Transverse colon (tissue), 4 donors: ENCODE measurements around the gene RBM19. TPM values are rescaled to one million over a fixed set of nuclear protein-coding genes. Genes with fewer than 3 reads are reported as not detected.

ENCODE experiments used
- DNase-seq: peaks from one replicate; pipeline ENCODE4 v3.0.0-alpha.2; 2019
- H3K27ac ChIP-seq, 4 donors: fragments of 200-600 bp; sonication (generic); 2 replicates each; pipeline ENCODE4 v1.5.1; 2016 to 2018; ENCODE audit warnings: inconsistent platforms in 4 of 4
- H3K27me3 ChIP-seq: fragments of 200-600 bp; sonication (generic); 2 replicates; pipeline ENCODE4 v1.5.1; 2017; ENCODE audit warnings: inconsistent platforms
- H3K36me3 ChIP-seq, 4 donors: fragments of 200-600 bp; sonication (generic); 2 replicates each; pipeline ENCODE4 v1.5.1; 2017 to 2019; ENCODE audit warnings: inconsistent platforms in 4 of 4
- H3K4me1 ChIP-seq, 4 donors: fragments of 200-600 bp; sonication (generic); 2 replicates each; pipeline ENCODE4 v1.5.1; 2017 to 2020; ENCODE audit warnings: inconsistent platforms in 4 of 4
- H3K4me3 ChIP-seq, 4 donors: fragments of 200-600 bp; sonication (generic); 1 replicate in 1 of 4; 2 replicates in 3 of 4; pipeline versions ENCODE4 v1.5.1 to v1.6.1; 2017 to 2019; ENCODE audit warnings: inconsistent platforms in 4 of 4
- H3K9me3 ChIP-seq, 2 donors: fragments of 200-600 bp; sonication (generic); 2 replicates each; pipeline ENCODE4 v1.5.1; 2017 to 2019; ENCODE audit warnings: inconsistent platforms in 2 of 2
- EP300 ChIP-seq: sonication (generic); formaldehyde crosslinking; IDR thresholded peaks from one replicate; pipeline ENCODE4 v1.6.1; 2017; ENCODE audit warnings: antibody characterized with exemption, low read depth
- POLR2A ChIP-seq: fragments of 450-650 bp; IDR thresholded peaks from one replicate; pipeline ENCODE4 v1.6.1; 2016; ENCODE audit warnings: antibody characterized with exemption, mild to moderate bottlenecking, moderate library complexity
- POLR2AphosphoS5 ChIP-seq, 3 donors: sonication (generic); formaldehyde crosslinking; IDR thresholded peaks; one replicate each; pipeline ENCODE4 v1.6.1; 2016; ENCODE audit warnings: antibody characterized with exemption in 3 of 3
- WGBS, 2 donors: methylation state at CpG; one replicate each; pipeline ENCODE4 v1.1.5; 2018; ENCODE audit warnings: low coverage in 1 of 2; 5-methylcytosine and 5-hydroxymethylcytosine counted together
- in situ Hi-C, 4 donors: fragments of 200-750 bp; cut with MboI; loops; one replicate each; pipeline versions ENCODE4 v1.15.0 to v1.15.1; 2017; ENCODE audit warnings: low sequenced_read_pairs in 3 of 4, low pct_ligation_motif_present in 1 of 4, low pct_unique_long_range_greater_than_20kb in 1 of 4
- intact Hi-C: fragments of 100-400 bp; cut with DNase I; formaldehyde crosslinking; loops from one replicate; pipeline ENCODE4 v1.15.1; 2023; ENCODE audit warnings: low total_unique reads
- total RNA-seq, 4 donors: library from RNA; depleted of rRNA; stranded (reverse); fragments of >200 nt; gene quantifications; one replicate each; pipeline ENCODE4 v1.1.0, GENCODE V29; 2016
- TF ChIP-seq, protein P1 (sequence below), 5 experiments: fragments of 200-600 bp in 3 of 5; fragments of 450-650 bp in 2 of 5; sonication (generic) in 3 of 5; IDR thresholded peaks; 1 replicate in 2 of 5; 2 replicates in 3 of 5; pipeline ENCODE4 v1.5.1; 2016 to 2017; ENCODE audit warnings: antibody characterized with exemption in 5 of 5, inconsistent platforms in 3 of 5, mild to moderate bottlenecking in 2 of 5, moderate library complexity in 1 of 5

RBM19 gene
- total RNA-seq, 4 donors from 2014 or later = 24.3 to 96.1 (median 28.7) TPM

DNA sequence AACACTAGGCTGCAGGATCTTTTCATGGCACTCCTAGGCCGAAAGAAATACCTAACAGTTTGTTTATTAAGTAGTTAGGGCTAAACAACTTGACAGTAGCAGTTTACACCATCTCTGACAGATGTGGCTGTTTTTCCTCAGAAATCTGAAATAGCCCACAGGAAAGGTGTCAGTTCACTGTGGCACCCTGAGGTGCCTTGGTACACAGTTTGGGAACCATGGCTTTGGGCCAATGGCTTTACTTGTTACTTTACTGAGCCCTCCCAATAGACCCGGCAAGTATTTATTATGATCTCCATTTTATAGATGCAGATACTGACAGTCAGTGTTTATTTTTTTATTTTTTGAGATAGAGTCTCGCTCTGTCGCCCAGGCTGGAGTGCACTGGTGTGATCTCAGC lies 69.3 kb downstream of the RBM19 start:
- in situ Hi-C loops = no loop called here
- H3K36me3 ChIP-seq = no peaks in the 10 kb centered on the region
- intact Hi-C loops = no loop called here
- H3K4me3 ChIP-seq = no peak overlapping the region
- H3K27me3 ChIP-seq = no peaks in the 10 kb centered on the region
- H3K9me3 ChIP-seq = no peaks in the 10 kb centered on the region
- WGBS, 2 donors = 93 to 98% methylated on average over 3 to 4 of the region's 4 CpGs
- TF ChIP-seq POLR2AphosphoS5 (IDR thresholded peaks at IDR 0.05) (no peak), POLR2A (no peak), EP300 (no peak)
- TF ChIP-seq, protein P1, sequence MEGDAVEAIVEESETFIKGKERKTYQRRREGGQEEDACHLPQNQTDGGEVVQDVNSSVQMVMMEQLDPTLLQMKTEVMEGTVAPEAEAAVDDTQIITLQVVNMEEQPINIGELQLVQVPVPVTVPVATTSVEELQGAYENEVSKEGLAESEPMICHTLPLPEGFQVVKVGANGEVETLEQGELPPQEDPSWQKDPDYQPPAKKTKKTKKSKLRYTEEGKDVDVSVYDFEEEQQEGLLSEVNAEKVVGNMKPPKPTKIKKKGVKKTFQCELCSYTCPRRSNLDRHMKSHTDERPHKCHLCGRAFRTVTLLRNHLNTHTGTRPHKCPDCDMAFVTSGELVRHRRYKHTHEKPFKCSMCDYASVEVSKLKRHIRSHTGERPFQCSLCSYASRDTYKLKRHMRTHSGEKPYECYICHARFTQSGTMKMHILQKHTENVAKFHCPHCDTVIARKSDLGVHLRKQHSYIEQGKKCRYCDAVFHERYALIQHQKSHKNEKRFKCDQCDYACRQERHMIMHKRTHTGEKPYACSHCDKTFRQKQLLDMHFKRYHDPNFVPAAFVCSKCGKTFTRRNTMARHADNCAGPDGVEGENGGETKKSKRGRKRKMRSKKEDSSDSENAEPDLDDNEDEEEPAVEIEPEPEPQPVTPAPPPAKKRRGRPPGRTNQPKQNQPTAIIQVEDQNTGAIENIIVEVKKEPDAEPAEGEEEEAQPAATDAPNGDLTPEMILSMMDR (IDR thresholded peaks at IDR 0.05) = no peak
- no peak for DNase-seq
- no peaks in the 10 kb centered on the region for H3K4me1 ChIP-seq
- no peak overlapping the region for H3K27ac ChIP-seq

DNA sequence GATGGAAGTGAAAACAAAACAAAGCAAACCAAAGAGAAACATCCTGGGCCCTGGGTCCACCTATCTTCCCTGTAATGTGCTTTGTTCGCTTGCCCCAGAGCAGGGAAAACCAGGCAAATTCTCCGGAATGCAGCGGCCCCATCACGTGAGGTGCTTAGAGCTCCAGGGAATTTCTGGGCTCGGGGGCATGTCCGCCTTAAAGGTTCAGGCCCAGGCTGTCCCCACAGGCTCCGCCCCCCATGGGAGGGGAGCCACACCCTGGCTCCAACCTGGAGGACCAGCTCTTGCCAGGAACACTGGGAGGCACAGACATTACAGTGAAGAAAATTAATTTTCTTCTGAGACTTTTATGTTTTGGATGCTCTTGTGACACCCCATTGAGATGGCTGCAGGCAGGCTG lies 69.9 kb downstream of the RBM19 start:
- no peak overlapping the region for H3K4me3 ChIP-seq
- H3K27ac ChIP-seq = no peak overlapping the region
- H3K4me1 ChIP-seq = no peaks in the 10 kb centered on the region
- TF ChIP-seq, protein P1 (IDR thresholded peaks at IDR 0.05) = no peak
- no peak for TF ChIP-seq POLR2A
- TF ChIP-seq EP300 = no peak
- no peak for TF ChIP-seq POLR2AphosphoS5 (IDR thresholded peaks at IDR 0.05)
- in situ Hi-C loops = no loop called here
- DNase-seq = no peak
- H3K36me3 ChIP-seq = no peaks in the 10 kb centered on the region
- 91% methylated on average over 7 of the region's 7 CpGs; no CpG with 5 or more reads in 1 of the 2 donors for WGBS, 2 donors
- no peaks in the 10 kb centered on the region for H3K27me3 ChIP-seq
- intact Hi-C loops = no loop called here
- no peaks in the 10 kb centered on the region for H3K9me3 ChIP-seq

DNA sequence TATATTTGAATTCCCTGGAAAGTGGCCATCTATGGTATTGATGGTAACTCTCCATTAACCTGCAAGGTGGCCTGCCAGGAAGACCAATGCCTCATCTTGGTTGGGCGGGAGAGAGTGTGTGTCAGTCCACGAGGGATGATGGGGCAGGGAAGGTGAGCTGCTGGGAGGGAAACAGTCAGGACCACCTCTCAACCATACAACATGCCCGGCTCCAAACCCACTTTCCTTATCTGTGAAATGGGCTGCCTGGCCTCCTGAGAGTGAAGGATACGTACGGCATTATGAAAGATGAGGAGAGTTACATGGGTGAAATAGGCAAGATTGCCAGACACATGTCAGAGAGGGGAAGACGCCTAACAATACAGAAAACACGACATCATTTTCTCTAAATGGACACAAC lies 70.9 kb downstream of the RBM19 start:
- 96 to 100% methylated on average over 2 to 7 of the region's 7 CpGs for WGBS, 2 donors
- DNase-seq = no peak
- Histone ChIP-seq H3K27ac (no peak overlapping the region), H3K4me1 (no peaks in the 10 kb centered on the region), H3K27me3 (no peaks in the 10 kb centered on the region), H3K4me3 (no peak overlapping the region), H3K36me3 (no peaks in the 10 kb centered on the region), H3K9me3 (no peaks in the 10 kb centered on the region)
- in situ Hi-C loops (no loop called here), intact Hi-C loops (no loop called here)
- TF ChIP-seq, protein P1 (IDR thresholded peaks at IDR 0.05) = no peak
- TF ChIP-seq POLR2AphosphoS5 (IDR thresholded peaks at IDR 0.05) (no peak), POLR2A (no peak), EP300 (no peak)

DNA sequence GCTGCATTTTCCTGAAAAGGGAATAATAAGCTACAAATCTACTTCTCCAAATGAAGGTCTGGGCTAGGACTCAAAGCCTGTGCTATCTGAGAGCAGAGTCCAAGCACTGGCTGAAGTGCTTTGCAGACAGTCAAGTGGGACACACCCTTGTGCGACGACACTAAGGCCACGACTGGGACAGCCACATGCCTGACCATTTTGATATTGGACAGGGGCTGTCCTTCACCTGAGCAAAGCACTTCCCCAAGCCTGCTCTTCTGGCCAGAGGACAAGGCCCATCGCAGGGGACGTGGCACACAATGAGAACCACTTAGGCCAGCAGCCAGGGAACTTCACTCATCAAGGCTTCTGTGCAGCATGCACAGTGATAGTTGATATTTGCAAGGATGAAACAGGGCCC lies 71.4 kb downstream of the RBM19 start:
- in situ Hi-C loops (no loop called here), intact Hi-C loops (no loop called here)
- no peak overlapping the region for H3K4me3 ChIP-seq
- no peak overlapping the region for H3K27ac ChIP-seq
- TF ChIP-seq POLR2AphosphoS5 (IDR thresholded peaks at IDR 0.05) = no peak
- TF ChIP-seq, protein P1 (IDR thresholded peaks at IDR 0.05) = no peak
- no peak for TF ChIP-seq EP300
- TF ChIP-seq POLR2A = no peak
- DNase-seq = no peak
- 85% methylated on average over 5 of the region's 5 CpGs; no CpG with 5 or more reads in 1 of the 2 donors for WGBS, 2 donors
- H3K9me3 ChIP-seq = no peaks in the 10 kb centered on the region
- no peaks in the 10 kb centered on the region for H3K27me3 ChIP-seq
- no peaks in the 10 kb centered on the region for H3K36me3 ChIP-seq
- no peaks in the 10 kb centered on the region for H3K4me1 ChIP-seq
